ENCODE measurements around the gene SCN2A. TPM values are rescaled to one million over a fixed set of nuclear protein-coding genes. Genes with fewer than 3 reads are reported as not detected.

SCN2A gene
- polyA plus RNA-seq, 1 donor (not counting 4 experiments of a cell fraction or from before 2014, with no cell fraction given): 1.0 TPM

DNA sequence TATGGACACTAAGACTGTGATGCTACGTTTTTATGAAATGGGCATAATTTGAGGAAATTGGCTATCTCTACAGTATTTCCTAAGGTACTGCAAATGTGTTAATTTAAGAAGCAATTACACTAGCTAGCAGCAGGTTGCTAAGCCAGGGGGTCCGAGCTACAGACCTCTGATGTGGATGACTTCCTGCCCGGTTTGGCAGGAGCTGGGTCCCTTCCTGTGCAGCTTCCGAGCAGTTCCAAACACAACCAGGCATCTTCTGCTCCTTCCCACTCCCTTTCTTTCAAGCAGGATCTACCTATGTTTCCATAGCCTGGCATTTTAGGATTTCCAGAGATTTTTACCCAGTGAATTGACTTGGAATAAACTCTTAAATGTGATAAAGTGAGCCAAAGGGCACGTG, 55.7 kb downstream of the SCN2A start:
- no peak for TF ChIP-seq EZH2 (IDR thresholded peaks at IDR 0.05; ENCODE audit: low read length)
- TF ChIP-seq, protein P1, sequence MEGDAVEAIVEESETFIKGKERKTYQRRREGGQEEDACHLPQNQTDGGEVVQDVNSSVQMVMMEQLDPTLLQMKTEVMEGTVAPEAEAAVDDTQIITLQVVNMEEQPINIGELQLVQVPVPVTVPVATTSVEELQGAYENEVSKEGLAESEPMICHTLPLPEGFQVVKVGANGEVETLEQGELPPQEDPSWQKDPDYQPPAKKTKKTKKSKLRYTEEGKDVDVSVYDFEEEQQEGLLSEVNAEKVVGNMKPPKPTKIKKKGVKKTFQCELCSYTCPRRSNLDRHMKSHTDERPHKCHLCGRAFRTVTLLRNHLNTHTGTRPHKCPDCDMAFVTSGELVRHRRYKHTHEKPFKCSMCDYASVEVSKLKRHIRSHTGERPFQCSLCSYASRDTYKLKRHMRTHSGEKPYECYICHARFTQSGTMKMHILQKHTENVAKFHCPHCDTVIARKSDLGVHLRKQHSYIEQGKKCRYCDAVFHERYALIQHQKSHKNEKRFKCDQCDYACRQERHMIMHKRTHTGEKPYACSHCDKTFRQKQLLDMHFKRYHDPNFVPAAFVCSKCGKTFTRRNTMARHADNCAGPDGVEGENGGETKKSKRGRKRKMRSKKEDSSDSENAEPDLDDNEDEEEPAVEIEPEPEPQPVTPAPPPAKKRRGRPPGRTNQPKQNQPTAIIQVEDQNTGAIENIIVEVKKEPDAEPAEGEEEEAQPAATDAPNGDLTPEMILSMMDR (optimal IDR thresholded peaks at IDR 0.05 in 1 of 3, IDR thresholded peaks at IDR 0.05 in 1 of 3, conservative IDR thresholded peaks at IDR 0.05 in 1 of 3; ENCODE audit: extremely low read depth in 1 of 3, insufficient read depth in 2 of 3, low read length in 3 of 3): no peak
- no peaks in the 10 kb centered on the region for H3K9me1 ChIP-seq (ENCODE audit: control insufficient read depth, extremely low read depth, insufficient read depth, low read length)
- dilution Hi-C loops (cut with MboI; ENCODE audit: extremely low pct_ligation_motif_present, low sequenced_read_pairs): no loop called here
- H3K4me2 ChIP-seq (ENCODE audit: control insufficient read depth, extremely low read depth, insufficient read depth, low read depth, low read length): no peak overlapping the region
- H3K9ac ChIP-seq (ENCODE audit: control insufficient read depth, extremely low read depth, insufficient read depth, low read length): no peak overlapping the region
- H3K36me3 ChIP-seq (ENCODE audit: control insufficient read depth in 2 of 2, extremely low read depth in 1 of 2, insufficient read depth in 2 of 2, low read length in 2 of 2): no peaks in the 10 kb centered on the region
- no peaks in the 10 kb centered on the region for H3K4me1 ChIP-seq (ENCODE audit: control insufficient read depth, extremely low read depth, insufficient read depth, low read length)
- no peak overlapping the region for H3K27ac ChIP-seq (ENCODE audit: control insufficient read depth, insufficient read depth, low read length)
- no peak overlapping the region for H2AFZ ChIP-seq (ENCODE audit: control insufficient read depth, low read length)
- no peaks in the 10 kb centered on the region for H3K79me2 ChIP-seq (ENCODE audit: control insufficient read depth, insufficient read depth, low read length)
- no peak for FAIRE-seq
- no peaks in the 10 kb centered on the region for H4K20me1 ChIP-seq (ENCODE audit: control insufficient read depth, extremely low read depth, insufficient read depth, low read length)
- H3K4me3 ChIP-seq (ENCODE audit: control insufficient read depth in 2 of 3, extremely low read depth in 1 of 3, insufficient read depth in 2 of 3, low read depth in 1 of 3, low read length in 3 of 3): no peak overlapping the region
- H3K9me3 ChIP-seq (ENCODE audit: control insufficient read depth, low read depth, low read length): no peaks in the 10 kb centered on the region
- no peaks in the 10 kb centered on the region for H3K27me3 ChIP-seq (ENCODE audit: control insufficient read depth, extremely low read depth, insufficient read depth, low read length)
- no peak for DNase-seq (ENCODE audit: low read depth, low spot score)

GRCh38 chr2:165295643-165296042, 56.4 kb downstream of the SCN2A start:
- H3K27ac ChIP-seq (ENCODE audit: control insufficient read depth, insufficient read depth, low read length): no peak overlapping the region
- no peak overlapping the region for H3K9ac ChIP-seq (ENCODE audit: control insufficient read depth, extremely low read depth, insufficient read depth, low read length)
- H3K36me3 ChIP-seq (ENCODE audit: control insufficient read depth in 2 of 2, extremely low read depth in 1 of 2, insufficient read depth in 2 of 2, low read length in 2 of 2): no peaks in the 10 kb centered on the region
- H3K4me1 ChIP-seq (ENCODE audit: control insufficient read depth, extremely low read depth, insufficient read depth, low read length): no peaks in the 10 kb centered on the region
- H2AFZ ChIP-seq (ENCODE audit: control insufficient read depth, low read length): no peak overlapping the region
- H3K9me3 ChIP-seq (ENCODE audit: control insufficient read depth, low read depth, low read length): no peaks in the 10 kb centered on the region
- H3K4me2 ChIP-seq (ENCODE audit: control insufficient read depth, extremely low read depth, insufficient read depth, low read depth, low read length): no peak overlapping the region
- FAIRE-seq: no peak
- H3K27me3 ChIP-seq (ENCODE audit: control insufficient read depth, extremely low read depth, insufficient read depth, low read length): no peaks in the 10 kb centered on the region
- no peaks in the 10 kb centered on the region for H3K79me2 ChIP-seq (ENCODE audit: control insufficient read depth, insufficient read depth, low read length)
- no peak for DNase-seq (ENCODE audit: low read depth, low spot score)
- H3K9me1 ChIP-seq (ENCODE audit: control insufficient read depth, extremely low read depth, insufficient read depth, low read length): no peaks in the 10 kb centered on the region
- dilution Hi-C loops (cut with MboI; ENCODE audit: extremely low pct_ligation_motif_present, low sequenced_read_pairs): no loop called here
- no peaks in the 10 kb centered on the region for H4K20me1 ChIP-seq (ENCODE audit: control insufficient read depth, extremely low read depth, insufficient read depth, low read length)
- no peak overlapping the region for H3K4me3 ChIP-seq (ENCODE audit: control insufficient read depth in 2 of 3, extremely low read depth in 1 of 3, insufficient read depth in 2 of 3, low read depth in 1 of 3, low read length in 3 of 3)
- TF ChIP-seq, protein P1 (optimal IDR thresholded peaks at IDR 0.05 in 1 of 3, IDR thresholded peaks at IDR 0.05 in 1 of 3, conservative IDR thresholded peaks at IDR 0.05 in 1 of 3; ENCODE audit: extremely low read depth in 1 of 3, insufficient read depth in 2 of 3, low read length in 3 of 3): no peak
- no peak for TF ChIP-seq EZH2 (IDR thresholded peaks at IDR 0.05; ENCODE audit: low read length)

Measured in keratinocyte (primary cell).